Thyroid gland (tissue), 4 donors: ENCODE data around the gene HOXD10.

Experiments used
- POLR2A ChIP-seq, 2 donors: fragments of 450-650 bp; IDR thresholded peaks; one replicate each; pipeline ENCODE4 v1.6.1; 2017; ENCODE audit warnings: antibody characterized with exemption in 2 of 2, mild to moderate bottlenecking in 2 of 2, moderate library complexity in 1 of 2
- TF ChIP-seq, protein P1 (sequence below), 6 experiments: fragments of 200-600 bp in 3 of 6; fragments of 450-650 bp in 3 of 6; sonication (generic) in 3 of 6; IDR thresholded peaks; one replicate each; pipeline ENCODE4 v1.5.1; 2016 to 2019; ENCODE audit warnings: antibody characterized with exemption in 6 of 6, mild to moderate bottlenecking in 2 of 6, inconsistent platforms in 1 of 6, moderate library complexity in 1 of 6

DNA sequence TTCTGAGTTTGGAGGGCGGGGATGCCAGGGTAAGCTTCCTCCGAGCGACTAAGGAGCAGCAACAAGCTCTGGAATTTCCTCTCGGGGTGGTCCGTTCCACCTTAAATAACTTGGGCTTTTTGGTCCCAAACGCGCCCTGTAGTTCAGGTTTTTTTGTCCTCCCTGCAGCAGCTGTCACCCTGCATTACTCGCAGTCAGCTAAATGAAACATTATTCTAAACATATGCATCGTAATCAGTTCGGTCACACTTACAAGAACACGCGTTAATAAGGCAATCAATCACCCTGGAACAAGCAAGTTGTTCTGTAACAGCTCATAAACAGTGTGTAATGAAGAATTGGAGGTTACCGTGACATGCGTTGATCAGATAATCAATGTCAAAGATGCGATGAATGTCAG, 41.1 kb upstream of the HOXD10 start:
- TF ChIP-seq, protein P1, sequence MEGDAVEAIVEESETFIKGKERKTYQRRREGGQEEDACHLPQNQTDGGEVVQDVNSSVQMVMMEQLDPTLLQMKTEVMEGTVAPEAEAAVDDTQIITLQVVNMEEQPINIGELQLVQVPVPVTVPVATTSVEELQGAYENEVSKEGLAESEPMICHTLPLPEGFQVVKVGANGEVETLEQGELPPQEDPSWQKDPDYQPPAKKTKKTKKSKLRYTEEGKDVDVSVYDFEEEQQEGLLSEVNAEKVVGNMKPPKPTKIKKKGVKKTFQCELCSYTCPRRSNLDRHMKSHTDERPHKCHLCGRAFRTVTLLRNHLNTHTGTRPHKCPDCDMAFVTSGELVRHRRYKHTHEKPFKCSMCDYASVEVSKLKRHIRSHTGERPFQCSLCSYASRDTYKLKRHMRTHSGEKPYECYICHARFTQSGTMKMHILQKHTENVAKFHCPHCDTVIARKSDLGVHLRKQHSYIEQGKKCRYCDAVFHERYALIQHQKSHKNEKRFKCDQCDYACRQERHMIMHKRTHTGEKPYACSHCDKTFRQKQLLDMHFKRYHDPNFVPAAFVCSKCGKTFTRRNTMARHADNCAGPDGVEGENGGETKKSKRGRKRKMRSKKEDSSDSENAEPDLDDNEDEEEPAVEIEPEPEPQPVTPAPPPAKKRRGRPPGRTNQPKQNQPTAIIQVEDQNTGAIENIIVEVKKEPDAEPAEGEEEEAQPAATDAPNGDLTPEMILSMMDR (IDR thresholded peaks at IDR 0.05), result no peak
- TF ChIP-seq POLR2A (IDR thresholded peaks at IDR 0.05), result no peak
